CD4-positive, CD25-positive, alpha-beta regulatory T cell (primary cell): ENCODE measurements around the gene OGFOD2. TPM values are rescaled to one million over a fixed set of nuclear protein-coding genes. Genes with fewer than 3 reads are reported as not detected.

ENCODE experiments used
- polyA plus RNA-seq, 4 donors: library from polyadenylated mRNA; unstranded; fragments of 300-500 nt; fragmentation: Illumina TruSeq; gene quantifications; one replicate each; pipeline ENCODE4 v1.2.3, GENCODE V29; 2021
- total RNA-seq: library from RNA; stranded (reverse); gene quantifications from one replicate; pipeline ENCODE4 v1.2.3, GENCODE V29; 2022

OGFOD2 gene
- total and polyA plus RNA-seq, 5 donors from 2014 or later: 12.5 to 20.6 (median 14.3) TPM

Other genes starting within 250 kb of the OGFOD2 start
- not detected for gene HCAR1, start 244.4 kb upstream of the OGFOD2 start, total RNA-seq
- gene HCAR1, start 244.4 kb upstream of the OGFOD2 start, polyA plus RNA-seq: not detected
- gene DENR, start 222.4 kb upstream of the OGFOD2 start, total RNA-seq: 32.7 TPM
- 10 to 100 TPM; 60.8 to 72.0 (median 64.7) TPM for gene DENR, start 222.4 kb upstream of the OGFOD2 start, polyA plus RNA-seq
- 0.69 TPM for gene CCDC62, start 200.7 kb upstream of the OGFOD2 start, total RNA-seq
- gene CCDC62, start 200.7 kb upstream of the OGFOD2 start, polyA plus RNA-seq: under 1 TPM; 0.15 to 0.46 (median 0.28) TPM
- 56.0 TPM for gene HIP1R, start 139.8 kb upstream of the OGFOD2 start, total RNA-seq
- 1 to 10 TPM; 3.8 to 7.0 (median 4.7) TPM for gene HIP1R, start 139.8 kb upstream of the OGFOD2 start, polyA plus RNA-seq
- 99.2 TPM for gene VPS37B, start 79.1 kb upstream of the OGFOD2 start, total RNA-seq
- 10 to 100 TPM; 19.0 to 23.4 (median 20.9) TPM for gene VPS37B, start 79.1 kb upstream of the OGFOD2 start, polyA plus RNA-seq
- 5.3 TPM for gene ABCB9, start 8.8 kb upstream of the OGFOD2 start, total RNA-seq
- gene ABCB9, start 8.8 kb upstream of the OGFOD2 start, polyA plus RNA-seq: under 1 TPM; 0.47 to 0.98 (median 0.83) TPM
- 131 TPM for gene ARL6IP4, start 5.4 kb downstream of the OGFOD2 start, total RNA-seq
- gene ARL6IP4, start 5.4 kb downstream of the OGFOD2 start, polyA plus RNA-seq: 100 to 1,000 TPM; 208 to 237 (median 223) TPM
- 57.2 TPM for gene PITPNM2, start 175.8 kb downstream of the OGFOD2 start, total RNA-seq
- 1 to 10 TPM; 2.2 to 4.5 (median 3.9) TPM for gene PITPNM2, start 175.8 kb downstream of the OGFOD2 start, polyA plus RNA-seq